ENCODE measurements around the gene SSR2. TPM values are rescaled to one million over a fixed set of nuclear protein-coding genes. Genes with fewer than 3 reads are reported as not detected.
"Not testable (repeated sequence)": the region's sequence is repeated elsewhere in the genome, so short reads cannot be mapped to it uniquely, and the experiment has no call there.

Gene SSR2
- total RNA-seq, 1 donor from 2014 or later = 299 TPM

- H3K4me3 Mint-ChIP-seq (ENCODE audit: low read depth) = no peak overlapping the region
- H3K9me3 Mint-ChIP-seq (ENCODE audit: low read depth) = no peaks in the 10 kb centered on the region
- H3K36me3 Mint-ChIP-seq (ENCODE audit: insufficient read depth) = no peaks in the 10 kb centered on the region
- DNase-seq (ENCODE audit: low spot score, unreplicated experiment) = no peak
- no peaks in the 10 kb centered on the region for H3K27me3 Mint-ChIP-seq
- no peak overlapping the region for H3K27ac Mint-ChIP-seq
- TF ChIP-seq CTCF (IDR thresholded peaks at IDR 0.05; ENCODE audit: unreplicated experiment) = no peak
- no peaks in the 10 kb centered on the region for H3K4me1 Mint-ChIP-seq (ENCODE audit: low read depth)
Observed at GRCh38 chr1:155990005-155990739, 30.6 kb downstream of the SSR2 start.

GRCh38 chr1:155989242-155990004, 31.3 kb downstream of the SSR2 start:
- Mint-ChIP-seq H3K27me3 (no peaks in the 10 kb centered on the region), H3K27ac (no peak overlapping the region), H3K4me1 (ENCODE audit: low read depth) (peaks cover 2% of the 10 kb centered on the region), H3K36me3 (ENCODE audit: insufficient read depth) (no peaks in the 10 kb centered on the region), H3K9me3 (ENCODE audit: low read depth) (no peaks in the 10 kb centered on the region), H3K4me3 (ENCODE audit: low read depth) (no peak overlapping the region)
- peak; percentile 62 for DNase-seq (ENCODE audit: low spot score, unreplicated experiment)
- peak; percentile 92 for TF ChIP-seq CTCF (IDR thresholded peaks at IDR 0.05; ENCODE audit: unreplicated experiment)

- Mint-ChIP-seq H3K4me1 (ENCODE audit: low read depth) (peaks cover 21% of the 10 kb centered on the region), H3K27ac (peak overlapping the region; percentile 65)
- not testable (repeated sequence) for H3K9me3 Mint-ChIP-seq (ENCODE audit: low read depth); DNase-seq (ENCODE audit: low spot score, unreplicated experiment); H3K4me3 Mint-ChIP-seq (ENCODE audit: low read depth); H3K27me3 Mint-ChIP-seq; H3K36me3 Mint-ChIP-seq (ENCODE audit: insufficient read depth)
Observed at GRCh38 chr1:155984903-155985645, 35.7 kb downstream of the SSR2 start.

- Mint-ChIP-seq H3K36me3 (ENCODE audit: insufficient read depth) (no peaks in the 10 kb centered on the region), H3K4me1 (ENCODE audit: low read depth) (peaks cover 26% of the 10 kb centered on the region), H3K4me3 (ENCODE audit: low read depth) (peak overlapping the region; percentile 70), H3K9me3 (ENCODE audit: low read depth) (no peaks in the 10 kb centered on the region), H3K27me3 (no peaks in the 10 kb centered on the region), H3K27ac (peak overlapping the region; percentile 65)
- TF ChIP-seq CTCF (IDR thresholded peaks at IDR 0.05; ENCODE audit: unreplicated experiment) = no peak
- DNase-seq (ENCODE audit: low spot score, unreplicated experiment) = peak; percentile 31
Observed at GRCh38 chr1:155984341-155984740, 36.4 kb downstream of the SSR2 start.

- Mint-ChIP-seq H3K27ac (peak overlapping the region; percentile 65), H3K4me3 (ENCODE audit: low read depth) (peak overlapping the region; percentile 70), H3K27me3 (no peaks in the 10 kb centered on the region), H3K36me3 (ENCODE audit: insufficient read depth) (no peaks in the 10 kb centered on the region), H3K4me1 (ENCODE audit: low read depth) (peaks cover 33% of the 10 kb centered on the region), H3K9me3 (ENCODE audit: low read depth) (no peaks in the 10 kb centered on the region)
- no peak for TF ChIP-seq CTCF (IDR thresholded peaks at IDR 0.05; ENCODE audit: unreplicated experiment)
- DNase-seq (ENCODE audit: low spot score, unreplicated experiment) = no peak
Observed at GRCh38 chr1:155983191-155984024, 37.3 kb downstream of the SSR2 start.
